ENCODE results near the gene FCSK. TPM values are rescaled to one million over a fixed set of nuclear protein-coding genes. Genes with fewer than 3 reads are reported as not detected.

Gene FCSK
- total and polyA plus RNA-seq, 2 of the 13 experiments (the other 11 are each of a cell fraction or from before 2014, with no cell fraction given) = 9.1 to 19.2 TPM

GRCh38 chr16:70418274-70418992, 36.0 kb upstream of the FCSK start:
- ChIA-PET POLR2A (interaction anchor here (1.0 to 4.2 kb wide), 8 partner anchors 10 to 342 kb away, joined by 3 to 38 read pairs (median 6); partner anchors contain the start of gene ST3GAL2), CTCF (ENCODE audit: low intra/inter-chr PET ratio, low total read pairs) (interaction anchor here (1.5 kb wide), 1 partner anchor 52 kb away, joined by 3 read pairs; no protein-coding TSS in a partner anchor)
- Histone ChIP-seq H3K9ac (ENCODE audit: insufficient read depth, low read depth, low read length) (peak overlapping the region; percentile 39), H3K36me3 (replicated peaks in 1 of 2; ENCODE audit: control insufficient read depth in 1 of 2, insufficient read depth in 2 of 2, low read length in 2 of 2) (peaks cover 0 to 25% of the 10 kb centered on the region in 2 experiments; a peak in 3 of 5 replicates), H3K4me3 (replicated peaks in 1 of 3; ENCODE audit: insufficient read depth in 1 of 3, low read depth in 2 of 3, low read length in 3 of 3) (peak overlapping the region in 1 of 3 experiments; percentile 6; a peak in 1 of 6 replicates), H3K27ac (ENCODE audit: extremely low read length, insufficient read depth, low read length) (peak overlapping the region; percentile 50), H3K9me3 (ENCODE audit: low read length) (no peaks in the 10 kb centered on the region), H3K4me1 (ENCODE audit: insufficient read depth, low read length) (peaks cover 70% of the 10 kb centered on the region), H2AFZ (ENCODE audit: low read length) (no peak overlapping the region), H3K79me2 (ENCODE audit: insufficient read depth, low read length) (peaks cover 82% of the 10 kb centered on the region), H3K4me2 (ENCODE audit: low read depth, low read length) (peak overlapping the region; percentile 45), H4K20me1 (ENCODE audit: insufficient read depth, low read length) (no peaks in the 10 kb centered on the region; the same call in 1 of the 2 replicates), H3K27me3 (ENCODE audit: control insufficient read depth in 1 of 2, insufficient read depth in 2 of 2, low read length in 2 of 2) (no peaks in the 10 kb centered on the region)
- FAIRE-seq (no peak), DNase-seq (ENCODE audit: low spot score) (no peak), ATAC-seq (peak; percentile 25; the same call in 2 of the 3 replicates)
- in situ Hi-C loops (cut with HindIII; ENCODE audit: extremely low pct_ligation_motif_present, low pct_unique_long_range_greater_than_20kb) = no loop called here
- intact Hi-C loops (cut with micrococcal nuclease; ENCODE audit: unreplicated experiment) = loop anchor here (5.0 kb wide), 1 partner anchor 34 kb away; the partner anchor contains the start of gene FCSK
- no TSS peak for BruUV-seq (replicated peaks)
- 80% methylated on average over 12 of the region's 13 CpGs for WGBS (ENCODE audit: low lambda C conversion rate)
- TF ChIP-seq TFAP4 (IDR thresholded peaks at IDR 0.05; ENCODE audit: borderline replicate concordance, low read depth) (peak; percentile 20; the same call in 1 of the 2 replicates), PATZ1 (CRISPR knock-in tag; IDR thresholded peaks at IDR 0.05) (no peak; the same call in 1 of the 2 replicates), ZNF850 (CRISPR knock-in tag; conservative IDR thresholded peaks at IDR 0.05) (no peak), ZNF263 (CRISPR knock-in tag; IDR thresholded peaks at IDR 0.05) (peak; percentile 39; the same call in 1 of the 2 replicates), ZFP36L1 (CRISPR knock-in tag; IDR thresholded peaks at IDR 0.05) (no peak), ZNF251 (CRISPR knock-in tag; IDR thresholded peaks at IDR 0.05) (no peak), MLLT10 (CRISPR knock-in tag; IDR thresholded peaks at IDR 0.05) (no peak), MYC (CRISPR knock-in tag; IDR thresholded peaks at IDR 0.05; ENCODE audit: borderline replicate concordance) (0 out of 2 replicates have a peak, but pooled peaks have one; percentile 33), POLR2AphosphoS2 (IDR thresholded peaks at IDR 0.05; ENCODE audit: low read depth, low read length) (no peak), MZF1 (CRISPR knock-in tag; IDR thresholded peaks at IDR 0.05; ENCODE audit: borderline replicate concordance) (no peak)
- TF ChIP-seq, protein P1, sequence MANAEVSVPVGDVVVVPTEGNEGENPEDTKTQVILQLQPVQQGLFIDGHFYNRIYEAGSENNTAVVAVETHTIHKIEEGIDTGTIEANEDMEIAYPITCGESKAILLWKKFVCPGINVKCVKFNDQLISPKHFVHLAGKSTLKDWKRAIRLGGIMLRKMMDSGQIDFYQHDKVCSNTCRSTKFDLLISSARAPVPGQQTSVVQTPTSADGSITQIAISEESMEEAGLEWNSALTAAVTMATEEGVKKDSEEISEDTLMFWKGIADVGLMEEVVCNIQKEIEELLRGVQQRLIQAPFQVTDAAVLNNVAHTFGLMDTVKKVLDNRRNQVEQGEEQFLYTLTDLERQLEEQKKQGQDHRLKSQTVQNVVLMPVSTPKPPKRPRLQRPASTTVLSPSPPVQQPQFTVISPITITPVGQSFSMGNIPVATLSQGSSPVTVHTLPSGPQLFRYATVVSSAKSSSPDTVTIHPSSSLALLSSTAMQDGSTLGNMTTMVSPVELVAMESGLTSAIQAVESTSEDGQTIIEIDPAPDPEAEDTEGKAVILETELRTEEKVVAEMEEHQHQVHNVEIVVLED (CRISPR knock-in tag; IDR thresholded peaks at IDR 0.05; ENCODE audit: borderline replicate concordance) = 0 out of 2 replicates have a peak, but pooled peaks have one; percentile 25
- TF ChIP-seq, protein P2, sequence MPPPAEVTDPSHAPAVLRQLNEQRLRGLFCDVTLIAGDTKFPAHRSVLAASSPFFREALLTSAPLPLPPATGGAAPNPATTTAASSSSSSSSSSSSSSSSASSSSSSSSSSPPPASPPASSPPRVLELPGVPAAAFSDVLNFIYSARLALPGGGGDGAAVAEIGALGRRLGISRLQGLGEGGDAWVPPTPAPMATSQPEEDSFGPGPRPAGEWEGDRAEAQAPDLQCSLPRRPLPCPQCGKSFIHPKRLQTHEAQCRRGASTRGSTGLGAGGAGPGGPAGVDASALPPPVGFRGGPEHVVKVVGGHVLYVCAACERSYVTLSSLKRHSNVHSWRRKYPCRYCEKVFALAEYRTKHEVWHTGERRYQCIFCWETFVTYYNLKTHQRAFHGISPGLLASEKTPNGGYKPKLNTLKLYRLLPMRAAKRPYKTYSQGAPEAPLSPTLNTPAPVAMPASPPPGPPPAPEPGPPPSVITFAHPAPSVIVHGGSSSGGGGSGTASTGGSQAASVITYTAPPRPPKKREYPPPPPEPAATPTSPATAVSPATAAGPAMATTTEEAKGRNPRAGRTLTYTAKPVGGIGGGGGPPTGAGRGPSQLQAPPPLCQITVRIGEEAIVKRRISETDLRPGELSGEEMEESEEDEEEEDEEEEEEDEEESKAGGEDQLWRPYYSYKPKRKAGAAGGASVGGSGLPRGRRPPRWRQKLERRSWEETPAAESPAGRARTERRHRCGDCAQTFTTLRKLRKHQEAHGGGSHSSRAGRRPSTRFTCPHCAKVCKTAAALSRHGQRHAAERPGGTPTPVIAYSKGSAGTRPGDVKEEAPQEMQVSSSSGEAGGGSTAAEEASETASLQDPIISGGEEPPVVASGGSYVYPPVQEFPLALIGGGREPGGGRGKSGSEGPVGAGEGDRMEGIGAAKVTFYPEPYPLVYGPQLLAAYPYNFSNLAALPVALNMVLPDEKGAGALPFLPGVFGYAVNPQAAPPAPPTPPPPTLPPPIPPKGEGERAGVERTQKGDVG (CRISPR knock-in tag; IDR thresholded peaks at IDR 0.05; ENCODE audit: borderline replicate concordance) = peak; percentile 49; the same call in 1 of the 2 replicates

Data from HepG2 (cell line).